ENCODE measurements around the gene SCML2.
A peak's percentile ranks its signal among the peaks of the same experiment; 100 is the strongest.
"Not testable (repeated sequence)": the region's sequence is repeated elsewhere in the genome, so short reads cannot be mapped to it uniquely, and the experiment has no call there.

Gene SCML2

DNA sequence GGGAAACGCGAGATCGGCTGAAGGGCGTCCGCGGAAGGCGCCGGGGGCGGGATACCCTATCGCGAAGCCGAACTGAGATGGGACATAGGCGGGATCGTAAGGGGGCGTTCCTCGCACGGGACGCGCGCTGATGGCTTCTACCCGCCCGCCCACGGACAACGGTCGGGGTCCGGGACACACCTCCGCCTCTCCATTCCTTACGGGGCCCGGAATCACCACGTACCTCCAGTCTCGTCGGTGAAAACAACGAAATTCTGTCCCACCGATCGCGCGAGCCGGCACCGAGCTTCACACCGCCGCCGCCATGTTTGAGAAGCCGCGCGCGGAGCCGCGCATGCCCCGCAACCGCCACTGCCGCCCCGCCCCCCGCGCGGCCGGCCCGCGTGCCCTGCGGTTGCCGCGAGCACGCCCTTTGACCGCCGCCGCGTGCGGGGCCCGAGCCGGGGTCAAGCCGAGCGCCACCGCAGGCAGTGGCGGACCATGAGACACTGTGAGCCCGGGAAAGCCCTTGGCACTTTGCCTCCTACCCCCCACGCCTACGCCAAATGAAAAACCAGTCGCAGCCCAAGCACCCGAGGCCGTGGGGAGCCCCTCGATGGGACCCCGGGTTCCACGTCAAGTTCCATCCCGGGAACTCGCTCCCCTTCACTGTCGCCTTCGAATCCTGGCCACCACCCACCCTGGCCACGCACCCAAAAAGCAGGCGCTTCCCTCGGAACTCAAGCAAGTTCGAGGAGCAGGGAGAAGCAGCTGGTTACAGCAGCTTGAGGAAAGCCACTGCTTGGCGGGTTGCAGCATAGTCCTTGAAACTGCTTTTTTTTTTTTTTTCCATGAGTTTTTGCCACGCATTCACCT lies at the start of gene SCML2:
Gene SCML2 (minus strand): TSS at position 320 of the 855 bp plus-strand sequence. CDS start 20,617 bp downstream, outside the sequence.
- peak; percentile 36 for DNase-seq

- no peak for DNase-seq
Measured at GRCh38 chrX:18401848-18402213, 47.3 kb upstream of the SCML2 start.

DNA sequence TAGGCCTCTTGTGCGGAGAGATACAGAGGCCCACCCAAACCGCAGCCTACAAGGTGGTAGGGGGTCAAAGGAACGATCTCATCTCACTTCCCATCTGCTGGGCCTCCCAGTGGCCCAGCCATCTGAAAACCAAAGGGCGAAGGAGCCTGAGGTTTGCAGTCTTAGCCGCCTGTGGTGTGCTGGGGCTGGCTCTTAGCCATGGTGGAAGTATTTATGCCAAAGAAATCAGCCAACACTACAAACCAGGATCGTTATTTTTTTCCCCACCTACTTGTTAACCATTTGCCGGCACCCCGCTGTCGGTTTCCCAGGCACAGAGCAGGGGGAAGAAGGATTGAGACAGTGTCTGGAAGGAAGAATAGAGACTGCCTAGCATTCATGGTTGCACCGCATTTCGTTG lies 40.0 kb upstream of the SCML2 start:
- DNase-seq = no peak

DNA sequence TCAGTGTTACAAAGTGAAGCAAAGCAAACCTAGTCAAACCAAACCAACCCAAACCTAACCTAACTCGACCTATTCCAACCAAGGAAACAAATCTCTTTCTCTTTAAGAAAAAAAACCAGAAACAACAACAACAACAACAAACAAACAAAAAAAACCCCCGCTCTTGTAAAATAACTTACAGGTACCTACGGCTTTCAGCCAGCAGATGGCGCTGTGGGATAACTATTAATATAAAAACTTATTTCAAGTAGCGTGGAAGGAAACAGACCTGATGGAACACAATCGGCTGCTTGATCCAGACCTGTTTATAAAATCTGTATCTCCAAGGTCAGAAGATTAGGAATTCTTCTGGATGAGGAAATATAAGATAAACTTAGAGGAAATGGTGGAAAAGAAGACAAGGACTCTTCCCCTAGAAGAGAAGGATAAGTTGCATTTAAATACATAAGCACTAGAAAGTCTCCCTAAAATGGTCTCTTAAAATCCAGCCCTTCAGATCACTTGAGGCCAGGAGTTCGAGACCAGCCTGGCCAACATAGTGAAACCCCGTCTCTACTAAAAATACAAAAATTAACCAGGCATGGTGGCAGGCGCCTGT lies 36.6 kb upstream of the SCML2 start:
- peak; percentile 79 for DNase-seq

DNA sequence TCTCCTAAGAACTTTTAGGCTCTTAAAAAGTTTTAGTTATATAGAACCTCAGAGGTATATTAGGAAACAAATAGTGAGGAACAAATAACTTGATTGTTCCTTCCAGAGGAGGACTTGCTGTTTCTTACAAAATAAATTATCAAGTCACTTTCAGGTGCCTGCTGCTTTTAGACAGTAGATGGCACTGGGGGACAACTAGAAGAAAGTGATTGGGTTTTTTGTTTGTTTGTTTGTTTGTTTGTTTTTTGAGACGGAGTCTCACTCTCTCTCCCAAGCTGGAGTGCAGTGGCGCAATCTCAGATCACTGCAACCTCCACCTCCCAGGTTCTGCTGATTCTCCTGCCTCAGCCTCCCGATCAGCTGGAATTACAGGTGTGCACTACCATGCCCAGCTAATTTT lies 35.5 kb upstream of the SCML2 start:
- no peak for DNase-seq

- DNase-seq = peak; percentile 25
Measured at GRCh38 chrX:18377796-18378195, 23.3 kb upstream of the SCML2 start.

DNA sequence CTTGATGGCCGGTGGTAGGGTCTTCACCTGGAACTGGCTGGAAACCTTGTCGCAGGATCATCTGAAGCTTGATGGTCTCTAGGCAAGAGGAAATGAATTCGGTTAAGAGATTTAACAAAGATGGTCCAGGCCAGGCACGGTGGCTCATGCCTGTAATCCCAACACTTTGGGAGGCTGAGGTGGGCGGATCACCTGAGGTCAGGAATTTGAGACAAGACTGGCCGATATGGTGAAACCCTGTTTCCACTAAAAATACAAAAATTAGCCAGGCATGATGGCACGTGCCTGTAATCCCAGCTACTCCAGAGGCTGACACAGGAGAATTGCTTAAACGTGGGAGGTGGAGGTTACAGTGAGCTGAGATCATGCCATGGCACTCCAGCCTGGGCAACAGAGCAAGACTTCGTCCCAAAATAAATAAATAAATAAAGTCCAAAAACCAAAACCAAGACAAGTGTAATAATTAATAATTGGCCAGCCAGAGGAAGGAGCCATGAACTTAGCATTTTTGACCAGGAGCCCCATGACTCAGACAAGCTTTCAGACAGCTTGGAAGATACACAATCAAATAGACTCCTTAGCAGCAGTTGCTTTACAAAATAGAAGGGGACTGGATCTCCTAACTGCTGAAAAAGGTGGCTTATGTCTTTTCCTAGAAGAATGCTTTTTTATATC lies 20.8 kb upstream of the SCML2 start:
- DNase-seq = not testable (repeated sequence)

DNA sequence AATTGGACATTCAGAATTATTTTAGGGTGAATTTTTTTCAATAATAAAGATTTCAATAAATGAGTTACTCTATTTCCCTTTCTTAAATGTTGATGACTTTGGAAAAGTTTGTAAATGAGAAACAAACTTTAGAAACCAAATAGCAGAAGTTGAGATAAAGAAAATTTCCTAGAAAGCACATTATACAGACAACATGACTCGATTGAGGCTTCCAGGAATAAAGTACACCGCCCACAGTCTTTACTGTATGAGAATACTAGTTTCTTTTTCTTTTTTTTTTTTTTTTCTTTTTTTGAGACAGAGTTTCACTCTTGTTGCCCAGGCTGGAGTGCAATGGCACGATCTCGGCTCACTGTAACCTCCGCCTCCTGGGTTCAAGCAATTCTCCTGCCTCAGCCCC lies 14.6 kb upstream of the SCML2 start:
- not testable (repeated sequence) for DNase-seq

DNA sequence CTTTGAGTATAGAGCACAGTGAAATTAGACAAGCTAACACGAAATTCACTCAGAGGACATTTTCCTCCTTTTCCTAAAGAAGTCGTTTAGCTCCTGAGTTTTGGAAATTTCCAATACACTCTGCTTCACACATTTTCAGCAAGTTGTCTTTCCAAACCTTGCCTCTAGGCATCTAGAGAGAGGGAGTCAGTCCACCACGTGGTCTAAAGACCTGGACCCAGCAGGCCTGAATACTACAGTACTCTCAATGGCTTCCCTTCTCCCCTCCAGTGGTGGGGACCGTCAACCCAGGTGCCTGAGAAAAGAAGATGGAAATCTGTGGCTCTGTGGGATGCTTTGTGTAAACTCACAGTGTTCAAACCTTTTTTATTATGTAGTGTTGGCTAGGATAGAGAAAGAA lies 13.9 kb upstream of the SCML2 start:
- no peak for DNase-seq

DNA sequence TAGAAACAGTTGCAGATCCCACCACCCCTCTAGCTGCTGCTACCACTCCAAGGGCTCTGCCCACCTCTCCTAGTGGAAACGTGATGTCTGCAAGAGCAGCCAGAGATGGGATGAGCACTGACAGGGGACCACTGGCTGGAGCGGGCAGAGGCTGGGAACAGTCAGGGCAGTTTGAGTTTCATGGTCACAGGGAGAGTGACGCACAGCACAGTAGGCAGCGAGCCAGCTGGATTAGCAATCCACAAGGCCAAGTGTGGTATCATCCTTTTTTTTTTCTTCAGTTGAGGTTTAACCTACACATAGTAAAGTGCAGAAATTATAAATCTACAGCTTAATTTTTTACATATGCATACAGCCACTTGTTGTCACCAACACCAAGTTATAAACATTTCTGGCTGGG lies 6.4 kb upstream of the SCML2 start:
- no peak for DNase-seq

DNA sequence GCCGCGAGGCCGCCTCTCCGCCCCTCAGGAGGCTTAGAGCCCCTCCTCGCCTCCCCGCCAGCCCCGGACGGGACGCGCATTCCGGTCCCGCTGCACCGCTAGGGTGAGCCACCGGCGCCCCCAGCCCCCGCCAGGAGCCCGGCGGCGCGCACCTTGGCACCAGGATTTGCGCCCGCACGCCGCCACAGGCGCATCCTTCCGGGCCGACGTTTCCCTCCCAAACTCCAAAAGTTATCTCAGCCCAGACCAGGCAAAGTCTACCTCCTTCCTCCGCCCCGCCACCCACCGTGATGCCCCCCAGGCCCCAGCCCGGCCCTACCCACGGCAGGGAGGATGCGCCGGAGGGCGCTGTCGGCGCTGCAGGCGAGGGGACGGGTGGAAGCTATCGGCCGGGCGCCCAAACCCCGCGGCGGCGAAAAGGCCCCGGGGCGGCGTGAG lies 538 bp downstream of the SCML2 start:
- DNase-seq = peak; percentile 17

DNA sequence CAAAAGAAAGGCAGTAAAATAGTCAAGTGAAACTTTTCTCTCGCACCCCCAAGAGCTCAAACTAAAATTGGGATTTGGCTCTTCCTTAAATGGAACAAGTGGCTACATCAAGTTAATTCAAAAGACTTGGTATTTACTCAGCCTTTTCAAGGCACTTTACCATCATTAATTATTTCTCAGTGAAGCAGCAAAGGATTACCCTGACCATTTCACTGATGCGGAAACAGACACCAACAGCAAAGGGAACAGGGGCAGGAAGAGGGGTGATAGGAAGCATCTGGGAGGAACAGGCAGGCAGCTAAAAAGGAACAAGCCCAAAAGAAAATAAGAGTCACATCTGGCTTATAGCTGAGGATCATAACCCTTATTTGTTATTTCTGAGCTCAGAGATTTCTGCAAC lies 2.7 kb downstream of the SCML2 start:
- DNase-seq = no peak

DNA sequence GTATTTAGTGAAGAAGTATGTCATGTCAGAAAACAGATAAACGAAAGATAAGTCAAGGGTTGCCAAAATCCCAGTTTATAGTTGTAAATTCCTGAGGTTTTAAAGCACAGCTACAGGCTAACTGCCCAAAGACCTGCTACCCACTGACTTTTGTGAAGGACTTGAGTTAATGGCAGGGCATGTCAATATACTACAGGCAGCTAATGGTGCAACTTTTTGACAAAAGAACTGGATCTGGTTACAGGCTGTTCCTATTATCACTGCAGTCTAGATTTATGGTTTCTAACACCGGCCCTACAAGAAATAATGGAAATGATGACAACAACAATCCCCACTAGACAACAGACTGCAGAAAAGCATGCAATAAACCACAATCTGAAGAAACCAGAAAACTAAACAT lies 6.4 kb downstream of the SCML2 start:
- DNase-seq = no peak

DNA sequence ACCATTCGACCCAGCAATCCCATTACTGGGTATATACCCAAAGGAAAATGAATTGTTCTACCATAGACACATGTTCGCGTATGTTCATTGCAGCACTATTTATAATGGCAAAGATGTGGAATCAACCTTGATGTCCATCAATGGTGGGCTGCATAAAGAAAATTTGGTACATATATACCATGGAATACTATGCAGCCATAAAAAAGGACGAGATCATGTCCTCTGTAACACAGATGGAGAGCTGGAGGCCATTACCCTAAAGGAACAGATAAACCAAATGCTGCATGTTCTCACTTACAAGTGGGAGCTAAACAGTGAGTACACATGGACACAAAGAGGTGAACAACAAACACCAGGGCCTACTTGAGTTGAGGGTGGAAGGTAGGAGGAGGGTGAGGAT lies 45.1 kb downstream of the SCML2 start:
- DNase-seq = no peak

DNA sequence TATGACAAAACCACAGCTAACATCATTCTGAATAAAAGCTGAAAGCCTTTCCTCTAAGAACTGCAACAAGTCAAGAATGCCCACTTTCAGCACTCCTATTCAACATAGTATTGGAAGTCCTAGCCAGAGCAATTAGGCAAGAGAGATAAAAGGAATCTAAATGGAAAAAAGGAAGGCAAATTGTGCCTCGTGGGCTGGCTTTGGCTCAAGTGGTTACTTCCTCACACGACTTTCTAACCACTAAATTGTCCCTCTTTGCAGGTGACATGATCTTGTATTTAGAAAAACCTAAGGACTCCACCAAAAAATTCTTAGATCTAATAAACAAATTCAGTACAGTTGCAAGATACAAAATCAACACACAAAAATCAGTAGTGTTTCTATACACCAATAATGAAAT lies 57.2 kb downstream of the SCML2 start:
- DNase-seq = no peak

DNA sequence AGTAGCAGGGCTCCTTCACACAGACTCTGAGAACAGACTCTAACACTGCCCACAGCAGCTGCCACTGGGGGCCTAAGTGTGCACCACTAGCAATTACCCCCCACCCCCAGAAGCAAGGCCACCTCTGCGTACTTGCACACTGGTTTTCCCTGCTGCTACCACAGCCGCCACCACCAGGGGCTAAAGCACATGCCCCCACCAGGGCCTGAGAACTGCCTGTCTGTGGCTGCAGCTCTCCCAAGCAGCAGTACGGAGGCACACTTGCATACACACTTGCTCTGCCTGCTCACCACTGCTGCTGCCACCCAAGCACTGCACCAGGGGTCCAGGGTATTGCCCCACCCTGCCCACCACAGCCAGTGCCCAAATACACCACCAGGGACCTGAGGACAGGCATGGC lies 59.6 kb downstream of the SCML2 start:
- DNase-seq = no peak

DNA sequence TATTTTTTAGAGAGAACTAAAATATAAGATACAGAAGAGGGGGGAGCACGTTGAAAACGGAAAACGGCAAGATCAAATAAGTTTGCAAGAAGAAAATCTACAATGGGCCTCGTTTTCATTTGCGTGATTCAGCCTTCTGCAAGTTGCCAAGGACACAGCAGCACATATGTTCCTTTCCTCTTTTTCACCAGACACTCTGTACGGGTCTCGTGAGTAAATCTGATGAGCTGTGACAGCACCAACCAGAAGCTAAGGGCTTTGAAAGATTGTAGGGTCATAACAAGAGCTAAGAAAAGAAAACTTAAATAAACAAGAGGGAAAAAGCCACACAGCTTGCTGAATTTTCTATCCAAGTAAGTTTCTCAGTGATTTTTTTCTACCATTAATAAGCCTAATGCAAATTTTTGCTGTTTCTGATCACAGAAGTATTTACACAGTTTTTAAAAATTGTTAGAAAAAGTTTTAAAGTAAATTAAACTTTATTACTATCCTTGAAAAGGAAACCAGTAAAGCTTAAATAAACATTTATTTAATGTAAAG lies 63.4 kb downstream of the SCML2 start:
- no peak for DNase-seq

- DNase-seq = no peak
Measured at GRCh38 chrX:18290200-18290599, 64.3 kb downstream of the SCML2 start.

- DNase-seq = no peak
Measured at GRCh38 chrX:18288716-18289115, 65.8 kb downstream of the SCML2 start.

GRCh38 chrX:18286322-18286831 lies 68.1 kb downstream of the SCML2 start:
- DNase-seq = no peak

DNA sequence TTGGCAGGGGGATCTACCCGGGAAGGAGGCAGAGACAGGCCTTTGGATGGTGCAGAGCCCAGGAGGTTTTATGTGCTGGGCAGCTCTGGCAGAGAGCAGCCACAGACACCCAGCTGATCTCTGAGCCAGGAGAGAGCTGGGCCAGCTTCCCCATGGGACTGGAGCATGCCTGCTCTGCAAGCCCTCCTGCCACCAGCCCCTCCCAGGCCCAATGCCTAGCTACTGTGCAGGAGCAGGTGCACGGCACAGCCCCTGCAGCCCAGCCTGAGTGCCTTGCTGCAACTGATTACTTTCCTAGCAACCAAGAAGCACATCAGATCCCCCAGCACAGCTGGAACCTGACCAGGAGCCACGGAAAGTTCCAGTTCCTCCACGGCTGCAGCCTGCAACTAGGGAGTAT lies 76.0 kb downstream of the SCML2 start:
- DNase-seq = no peak

DNA sequence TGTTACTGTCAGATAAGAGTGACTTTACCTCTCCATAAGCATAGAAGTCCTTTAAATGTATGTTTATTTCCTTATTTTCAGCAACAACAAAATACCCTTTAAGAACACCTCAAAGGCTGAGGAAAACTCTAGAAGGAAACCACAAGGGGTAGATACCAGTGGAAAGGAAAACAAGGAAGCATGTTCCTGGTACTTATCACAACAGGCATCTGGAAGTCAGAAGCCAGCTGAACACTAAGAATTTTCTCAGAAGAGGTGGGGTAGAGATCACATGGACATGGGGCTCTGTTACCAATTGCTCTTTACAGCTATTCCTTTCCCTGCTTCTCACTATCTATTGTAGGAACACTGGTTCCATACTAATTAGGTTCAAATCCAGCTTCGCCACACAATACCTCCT lies 82.3 kb downstream of the SCML2 start:
- DNase-seq = no peak

DNA sequence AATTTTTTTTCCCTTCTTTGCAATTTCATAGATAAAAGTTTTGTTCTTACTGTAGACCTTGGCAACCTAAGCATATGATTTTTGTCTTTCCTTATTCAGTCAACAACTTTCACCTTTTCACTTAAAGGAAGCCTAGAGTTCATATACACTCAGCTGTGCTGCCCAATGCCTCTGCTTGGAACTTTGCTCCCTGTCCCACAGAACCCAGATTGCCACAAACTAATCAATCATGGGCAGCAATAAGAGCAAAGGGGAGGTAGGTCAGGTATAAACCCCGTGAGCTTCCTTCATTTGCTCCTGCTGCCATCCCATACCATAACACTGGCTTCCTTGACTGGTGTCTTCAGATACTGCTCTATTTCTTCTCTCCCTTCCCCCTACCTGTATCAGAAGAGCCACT lies 82.8 kb downstream of the SCML2 start:
- no peak for DNase-seq

DNA sequence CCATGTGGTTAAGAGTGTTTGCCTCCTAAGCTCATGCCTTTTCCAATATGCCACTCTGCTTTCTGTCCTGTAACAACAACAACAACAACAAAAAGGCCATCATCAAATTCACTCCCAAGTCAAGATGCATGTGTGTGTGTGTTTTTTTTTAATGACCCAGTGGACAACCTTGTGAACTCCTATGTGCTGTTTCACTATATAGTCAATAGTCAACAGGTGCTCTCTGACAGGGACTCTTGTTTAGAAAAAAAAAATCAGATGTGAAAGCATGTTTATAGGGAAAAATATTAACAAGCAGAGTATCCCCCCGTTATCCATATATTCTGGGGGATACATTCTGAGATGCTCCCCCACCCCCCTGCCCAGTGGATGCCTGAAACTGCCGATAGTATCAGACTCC lies 83.2 kb downstream of the SCML2 start:
- no peak for DNase-seq
